GM18502 (cell line): ENCODE results near the gene TERT.

Experiments
- ATAC-seq: cut with Tn5 transposase; IDR thresholded peaks from one replicate; pipeline ENCODE4 v1.9.1; 2021; ENCODE audit warnings: mild to moderate bottlenecking; ENCODE audit not compliant: unreplicated experiment, poor library complexity

TERT gene

DNA sequence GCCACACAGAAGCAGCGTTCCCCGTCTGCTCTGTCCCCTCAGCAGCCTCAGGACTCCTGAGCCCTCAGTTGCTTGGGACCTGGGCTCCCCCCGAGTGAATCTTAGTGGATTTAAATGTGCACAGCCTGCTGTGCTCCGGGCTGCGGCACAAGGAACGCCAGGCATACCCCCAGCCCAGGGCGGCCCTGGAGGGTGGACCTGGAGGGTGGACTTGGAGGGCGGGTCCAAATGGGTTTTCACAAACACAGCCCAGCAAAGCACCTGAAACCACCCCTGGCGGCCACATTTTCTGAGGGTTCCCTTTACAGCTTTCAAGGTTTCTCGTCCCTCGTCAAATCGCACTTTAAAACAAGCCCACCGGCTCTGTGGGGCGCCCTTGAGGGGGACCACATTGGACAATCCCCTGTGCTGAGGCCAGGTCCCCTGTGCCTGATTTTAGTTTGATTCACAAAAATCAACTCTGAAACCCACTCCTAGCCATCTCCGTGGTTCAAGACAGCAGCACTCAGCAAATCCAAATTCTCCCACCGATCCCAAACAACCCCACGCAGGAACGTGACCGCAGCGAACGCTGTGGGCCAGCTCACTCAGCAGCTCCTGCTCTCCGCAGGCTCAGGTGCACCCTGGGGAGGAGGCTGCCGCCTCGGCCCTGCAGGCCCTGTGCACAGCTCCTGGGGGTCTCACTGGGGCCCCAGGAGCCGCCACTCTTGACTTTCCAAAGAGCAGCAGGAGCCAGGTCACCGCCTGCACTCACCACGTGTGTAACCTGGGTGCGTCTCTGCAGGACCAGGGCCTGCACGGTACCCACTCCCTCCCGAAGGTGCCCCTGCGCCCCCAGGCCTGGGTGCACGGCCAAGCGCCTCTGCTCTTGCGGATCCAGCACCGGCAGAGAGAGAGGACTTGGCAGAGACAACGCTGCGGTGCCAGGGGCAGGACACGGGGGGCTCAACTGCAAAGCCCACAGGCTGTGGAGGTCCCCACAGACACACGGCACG is 29.1 kb downstream of the TERT start:
- ATAC-seq, result no peak

DNA sequence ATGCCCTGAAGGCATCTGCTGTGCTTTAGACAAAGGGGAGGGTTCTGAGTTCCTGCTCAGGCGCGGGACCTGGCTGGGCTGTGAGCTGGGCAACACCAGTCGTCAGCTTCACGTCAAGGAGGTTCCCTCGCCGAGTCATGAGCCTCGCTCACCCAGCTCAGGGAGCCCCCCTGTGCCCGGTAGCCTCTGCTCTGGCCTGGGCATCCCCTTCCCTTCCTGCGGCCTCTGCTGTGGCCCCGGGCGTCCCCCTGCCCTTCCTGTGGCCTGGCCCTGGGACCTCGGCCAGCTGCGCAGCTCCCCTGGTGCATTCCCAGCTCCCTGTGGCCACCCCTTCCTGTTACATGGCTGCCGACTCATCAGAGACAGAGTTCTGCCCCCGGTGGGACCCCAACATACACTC is 29.8 kb downstream of the TERT start:
- no peak for ATAC-seq

DNA sequence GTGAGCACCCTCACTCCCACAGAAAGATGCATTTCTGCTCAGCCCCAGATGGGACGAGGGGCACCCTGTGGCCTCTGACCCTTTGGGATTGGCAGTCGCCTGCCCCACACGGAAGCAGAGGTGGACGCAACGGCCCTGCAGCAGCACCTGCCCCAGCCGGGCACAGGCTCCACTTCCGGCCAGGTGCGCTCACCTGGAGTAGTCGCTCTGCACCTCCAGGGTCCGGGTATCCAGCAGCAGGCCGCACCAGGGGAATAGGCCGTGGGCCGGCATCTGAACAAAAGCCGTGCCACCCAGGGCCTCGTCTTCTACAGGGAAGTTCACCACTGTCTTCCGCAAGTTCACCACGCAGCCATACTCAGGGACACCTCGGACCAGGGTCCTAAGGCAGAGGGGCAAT is 30.7 kb downstream of the TERT start:
- ATAC-seq, result no peak

DNA sequence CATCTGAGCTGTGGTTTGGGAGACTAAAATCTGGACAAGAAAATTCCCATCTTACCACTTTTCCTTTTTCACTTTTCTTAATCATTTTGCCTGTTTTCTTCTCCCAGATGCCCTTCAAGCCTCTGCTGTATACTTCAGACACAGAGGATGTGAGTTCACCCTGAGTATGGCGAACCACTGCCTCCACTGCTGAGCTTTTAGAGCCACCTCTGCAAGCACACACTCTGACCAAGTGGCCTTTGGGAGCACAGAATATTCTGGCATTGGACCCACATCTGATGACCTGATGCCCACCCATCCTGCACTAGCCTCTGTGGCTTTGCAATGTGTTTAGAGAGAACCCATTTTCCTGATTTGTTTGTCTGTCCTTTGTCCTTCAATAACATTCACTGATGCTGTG is 32.5 kb downstream of the TERT start:
- ATAC-seq, result no peak

DNA sequence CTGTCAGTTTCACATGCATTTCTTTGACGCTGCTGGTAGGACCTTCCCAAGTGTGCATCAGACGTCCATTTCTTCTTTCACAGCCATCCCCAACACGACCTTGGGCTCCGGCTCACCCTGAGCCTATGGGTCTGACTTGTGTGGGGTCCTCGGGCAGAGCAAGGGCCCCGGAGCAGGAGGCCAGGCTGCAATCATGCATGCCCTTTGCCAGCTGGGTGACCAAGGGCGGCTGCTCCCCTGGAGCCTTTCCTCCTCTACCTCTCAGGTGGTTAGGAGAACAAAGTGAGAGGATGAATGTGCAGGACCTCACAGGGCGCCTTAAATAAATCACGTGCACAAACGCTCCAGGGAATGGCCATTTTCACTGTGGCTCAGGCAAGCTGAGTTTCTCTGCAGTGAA is 33.2 kb downstream of the TERT start:
- ATAC-seq, result no peak

DNA sequence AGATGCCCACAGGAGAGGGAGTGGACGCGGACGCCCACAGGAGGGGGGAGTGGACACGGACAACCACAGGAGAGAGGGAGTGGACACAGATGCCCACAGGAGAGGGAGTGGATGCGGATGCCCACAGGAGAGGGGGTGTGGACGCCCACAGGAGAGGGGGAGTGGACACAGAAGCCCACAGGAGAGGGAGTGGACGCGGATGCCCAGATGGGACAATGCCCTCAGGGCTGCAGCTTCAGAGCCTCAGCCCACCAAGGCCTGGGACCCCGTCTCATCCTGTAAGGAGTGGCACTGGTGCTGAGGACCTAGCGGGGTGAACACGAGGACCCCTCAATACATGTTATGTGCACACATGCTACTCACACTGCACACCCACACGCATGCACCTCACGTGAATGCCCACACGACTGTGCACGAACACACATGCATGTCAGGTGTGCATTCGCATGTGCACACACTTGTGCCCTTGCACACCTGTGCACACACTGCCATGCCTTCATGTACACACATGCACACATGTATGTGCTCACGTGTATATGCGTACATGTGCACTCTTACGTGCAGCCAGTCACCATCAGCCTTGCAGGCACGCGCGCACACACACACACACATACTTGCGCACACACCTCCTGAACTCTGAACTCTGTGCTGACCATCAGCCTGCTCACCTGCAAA is 34.9 kb downstream of the TERT start:
- no peak for ATAC-seq

DNA sequence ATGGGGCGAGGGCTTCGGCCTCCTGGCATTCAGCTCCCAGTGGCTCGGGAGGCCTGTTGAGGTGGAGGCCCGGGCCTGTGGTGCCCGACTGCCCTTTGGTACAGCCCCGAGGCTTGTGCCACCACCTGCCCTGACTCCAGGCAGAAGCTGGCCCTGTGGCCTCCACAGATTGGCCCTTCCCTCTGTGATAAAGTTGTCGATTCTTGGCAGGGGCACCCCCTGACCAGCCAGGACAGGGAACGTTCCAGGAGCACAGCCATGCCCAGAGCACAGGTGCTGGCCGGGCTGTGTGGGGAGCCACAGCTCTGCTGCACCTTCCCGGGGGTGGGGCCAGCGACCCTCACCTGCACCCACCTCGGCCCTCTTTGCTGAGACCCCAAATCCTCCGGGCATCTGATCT is 37.0 kb downstream of the TERT start:
- no peak for ATAC-seq

DNA sequence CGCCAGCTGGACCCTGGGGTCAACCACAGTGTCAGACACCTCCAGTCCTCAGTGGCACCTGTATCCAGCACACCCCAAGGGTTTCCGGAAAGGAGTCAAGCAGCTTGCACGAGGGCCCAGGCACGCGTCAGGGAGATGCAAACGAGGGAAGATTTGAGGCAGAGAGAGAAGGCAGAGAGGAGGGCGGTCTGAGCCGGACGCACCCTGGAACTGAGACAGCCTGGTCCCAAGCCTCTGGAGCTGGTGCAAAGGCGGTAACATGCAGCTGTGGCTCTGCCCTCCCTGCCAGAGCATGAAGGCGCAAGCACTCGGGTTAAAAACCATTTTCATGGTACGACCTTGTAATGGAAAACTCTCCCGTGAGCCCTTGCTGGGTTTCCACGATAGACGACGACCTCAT is 37.5 kb downstream of the TERT start:
- ATAC-seq, result no peak

DNA sequence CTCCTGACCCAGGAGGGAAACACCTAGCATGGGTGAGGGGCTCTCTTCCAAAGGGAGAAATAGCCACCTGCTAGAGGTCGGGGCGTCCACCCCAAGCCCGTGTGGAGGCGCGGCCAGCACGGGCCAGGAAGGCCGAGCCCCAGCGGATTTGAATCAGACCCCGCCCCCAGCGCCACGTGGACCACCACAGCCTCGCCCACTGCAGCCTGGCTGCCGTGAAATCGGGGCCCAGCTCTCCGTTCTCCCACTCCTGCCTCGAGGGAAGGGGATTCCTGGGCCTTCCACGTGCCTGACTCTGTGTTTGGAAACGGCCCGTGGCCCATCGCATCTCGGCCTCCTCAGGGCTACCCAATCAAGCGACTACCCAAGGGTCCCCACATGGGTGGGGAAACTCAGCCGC is 38.1 kb downstream of the TERT start:
- no peak for ATAC-seq

DNA sequence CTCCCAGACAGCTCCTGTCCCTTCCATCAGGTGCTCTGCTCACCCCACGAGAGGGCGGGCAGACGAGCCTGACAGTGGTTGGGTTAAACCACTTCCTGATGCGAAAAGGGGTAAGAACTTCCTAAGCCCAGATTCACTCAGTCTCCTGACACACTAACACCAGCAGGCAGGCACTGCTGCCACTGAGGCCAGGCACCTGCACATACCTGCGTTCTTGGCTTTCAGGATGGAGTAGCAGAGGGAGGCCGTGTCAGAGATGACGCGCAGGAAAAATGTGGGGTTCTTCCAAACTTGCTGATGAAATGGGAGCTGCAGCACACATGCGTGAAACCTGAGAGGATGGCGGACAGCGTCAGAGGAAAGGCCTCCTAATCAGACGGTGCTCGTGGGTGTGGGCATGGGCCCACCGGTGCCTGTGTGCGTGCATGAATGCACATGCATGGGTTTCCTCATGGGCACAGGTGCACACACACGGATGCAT is 39.7 kb downstream of the TERT start:
- ATAC-seq, result no peak

DNA sequence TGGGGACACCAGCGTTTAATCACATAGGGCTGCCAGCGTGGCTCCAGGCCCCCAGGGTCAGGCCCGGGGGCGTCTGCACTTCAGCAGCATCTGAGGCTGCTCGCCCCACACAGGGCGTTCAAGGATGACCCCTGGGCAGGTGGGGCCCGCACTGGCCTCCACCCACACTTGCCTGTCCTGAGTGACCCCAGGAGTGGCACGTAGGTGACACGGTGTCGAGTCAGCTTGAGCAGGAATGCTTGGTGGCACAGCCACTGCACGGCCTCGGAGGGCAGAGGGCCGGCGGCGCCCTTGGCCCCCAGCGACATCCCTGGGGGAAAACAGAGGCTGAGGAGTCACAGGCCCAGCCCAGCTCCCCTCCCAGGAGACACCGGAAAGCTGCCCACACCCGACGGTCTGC is 40.7 kb downstream of the TERT start:
- no peak for ATAC-seq

DNA sequence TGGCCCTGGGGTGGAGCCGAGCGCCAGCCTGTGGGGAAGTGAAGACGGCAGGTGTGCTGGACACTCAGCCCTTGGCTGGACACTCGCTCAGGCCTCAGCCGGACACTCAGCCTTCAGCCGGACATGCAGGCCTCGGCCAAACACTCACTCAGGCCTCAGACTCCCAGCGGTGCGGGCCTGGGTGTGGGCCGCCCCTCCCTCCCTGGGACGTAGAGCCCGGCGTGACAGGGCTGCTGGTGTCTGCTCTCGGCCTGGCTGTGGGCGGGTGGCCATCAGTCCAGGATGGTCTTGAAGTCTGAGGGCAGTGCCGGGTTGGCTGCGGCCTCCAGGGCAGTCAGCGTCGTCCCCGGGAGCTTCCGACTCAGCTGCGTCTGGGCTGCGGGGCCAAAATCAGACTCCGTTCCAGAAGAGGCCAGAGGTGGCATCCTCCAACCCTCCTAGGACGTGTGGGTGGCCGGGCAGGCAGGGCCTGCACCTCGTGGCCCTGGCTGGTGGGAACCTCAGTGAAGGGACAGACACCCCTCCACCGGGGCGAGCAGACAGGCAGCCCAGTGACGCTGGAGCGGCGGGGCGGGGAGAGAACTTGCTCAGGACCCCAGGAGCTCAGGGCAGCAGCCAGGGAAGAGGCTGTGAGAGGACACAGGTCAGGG is 41.3 kb downstream of the TERT start:
- no peak for ATAC-seq

DNA sequence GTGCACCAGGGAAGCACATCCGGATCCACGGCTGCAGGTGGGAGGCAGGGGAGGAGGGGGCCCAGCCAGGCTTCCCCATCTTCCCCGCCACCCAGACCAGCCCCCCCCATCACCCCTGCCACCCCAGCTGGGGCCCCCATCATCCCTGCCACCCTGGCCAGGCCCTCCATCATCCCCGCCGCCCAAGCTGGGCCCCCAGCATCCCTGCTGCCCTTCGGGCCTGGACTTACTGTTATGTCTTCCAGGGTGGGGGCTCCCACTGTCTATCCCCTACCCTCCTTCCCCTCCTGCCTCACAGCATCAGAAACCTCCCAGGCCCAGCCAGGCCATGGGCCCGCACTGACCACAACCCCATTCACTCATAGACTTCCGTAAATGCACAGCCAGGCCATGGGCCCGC is 42.2 kb downstream of the TERT start:
- no peak for ATAC-seq

DNA sequence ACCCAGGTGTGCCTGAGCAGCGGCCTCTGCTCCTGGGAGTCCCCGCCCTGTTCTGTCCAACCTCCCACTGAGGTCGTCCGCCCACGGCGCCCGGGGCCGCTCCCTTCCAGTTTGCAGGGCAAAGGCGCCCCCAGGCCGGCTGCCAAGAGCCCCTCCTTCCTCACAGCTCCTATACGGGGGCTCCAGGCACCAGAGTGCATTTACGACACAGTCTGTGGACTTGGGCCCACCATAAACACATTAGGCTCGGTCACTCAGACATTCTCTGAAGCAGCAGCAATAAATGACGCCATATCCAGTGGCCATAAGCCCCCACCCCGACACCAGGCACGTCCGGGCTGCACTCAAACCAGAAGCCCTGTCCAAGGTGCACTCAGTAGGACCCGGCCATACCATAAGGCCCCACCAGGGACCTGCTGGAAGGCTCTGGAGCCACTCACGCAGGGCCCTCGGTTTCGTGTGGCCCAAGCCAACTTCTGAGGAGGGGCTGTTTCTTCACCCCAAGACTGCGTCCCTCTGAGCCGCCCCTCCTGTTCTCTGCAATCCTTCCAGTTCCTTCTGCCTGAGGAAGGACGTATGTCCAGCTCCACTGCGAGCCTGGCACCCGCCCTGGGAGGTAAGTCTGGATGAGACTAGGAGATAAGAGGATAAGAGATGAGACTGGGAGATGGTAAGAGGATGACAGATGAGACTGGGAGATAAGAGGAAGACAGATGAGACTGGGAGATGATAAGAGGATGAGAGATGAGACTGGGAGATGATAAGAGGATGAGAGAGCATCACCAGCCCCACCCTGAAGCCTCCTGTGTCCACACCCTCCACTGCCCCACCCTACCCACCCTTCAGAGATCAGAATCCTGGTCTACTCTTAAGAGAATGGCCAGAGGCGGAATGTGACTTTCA is 42.9 kb downstream of the TERT start:
- no peak for ATAC-seq

DNA sequence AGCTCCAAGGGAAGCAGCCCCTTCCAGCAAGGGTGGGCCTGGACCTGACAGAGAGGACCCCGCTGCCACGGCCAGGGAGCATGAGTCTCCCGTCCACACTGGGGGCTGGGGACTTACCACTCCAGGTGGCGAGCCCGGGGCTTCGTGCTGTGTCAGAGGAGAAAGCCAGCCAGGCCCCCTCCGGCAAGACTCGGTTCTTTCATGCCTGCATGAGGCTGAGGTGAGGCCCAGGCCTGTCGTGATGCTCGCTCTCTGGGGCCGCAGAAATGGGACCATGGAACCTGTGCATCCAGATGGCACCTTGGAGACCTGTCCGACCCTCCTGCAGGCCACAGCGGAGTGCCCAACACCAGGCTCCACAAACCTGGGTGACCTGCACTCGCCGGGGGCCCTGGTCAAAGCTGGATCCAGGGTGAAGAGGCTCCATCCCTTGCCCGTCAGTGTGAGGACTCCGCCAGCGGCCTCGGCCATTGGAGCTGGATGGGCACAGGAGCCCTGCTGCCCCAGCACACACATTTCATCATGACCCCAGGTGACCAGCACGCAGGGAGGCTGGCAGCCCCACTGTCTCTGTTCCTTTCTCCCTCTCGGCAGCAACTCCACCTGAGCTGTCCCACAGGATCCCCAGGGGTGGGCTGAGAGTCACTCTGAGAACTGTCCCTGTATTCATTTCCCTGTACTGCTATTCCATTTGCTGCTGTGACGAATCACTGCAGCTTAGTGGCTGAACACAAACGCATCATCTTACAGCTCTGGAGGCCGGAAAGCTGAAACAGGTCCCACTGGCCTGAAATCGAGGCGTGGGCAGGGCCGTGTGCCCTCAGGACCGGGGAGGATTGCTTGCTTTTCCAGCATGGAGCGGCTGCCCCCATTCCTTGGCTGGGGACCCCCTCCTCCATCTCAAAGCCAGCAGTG is 45.2 kb downstream of the TERT start:
- ATAC-seq, result no peak

DNA sequence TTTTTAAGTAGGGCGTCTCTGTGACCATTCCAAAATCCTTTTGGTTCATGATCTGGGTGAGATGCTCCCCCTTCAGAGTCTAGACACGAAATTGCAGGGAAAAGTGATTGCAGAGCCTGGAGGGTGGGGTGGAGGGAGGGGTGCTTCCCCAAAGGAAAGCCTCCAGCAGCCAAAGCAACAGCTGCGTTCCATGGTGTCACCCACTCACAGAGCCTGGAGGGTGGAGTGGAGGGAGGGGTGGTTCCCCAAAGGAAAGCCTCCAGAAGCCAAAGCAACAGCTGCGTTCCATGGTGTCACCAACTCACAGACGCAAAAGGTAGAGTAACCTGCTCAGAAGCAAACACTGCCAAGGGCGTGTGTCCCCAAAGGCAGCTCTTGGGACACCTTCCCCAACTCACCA is 47.1 kb downstream of the TERT start:
- ATAC-seq, result no peak

DNA sequence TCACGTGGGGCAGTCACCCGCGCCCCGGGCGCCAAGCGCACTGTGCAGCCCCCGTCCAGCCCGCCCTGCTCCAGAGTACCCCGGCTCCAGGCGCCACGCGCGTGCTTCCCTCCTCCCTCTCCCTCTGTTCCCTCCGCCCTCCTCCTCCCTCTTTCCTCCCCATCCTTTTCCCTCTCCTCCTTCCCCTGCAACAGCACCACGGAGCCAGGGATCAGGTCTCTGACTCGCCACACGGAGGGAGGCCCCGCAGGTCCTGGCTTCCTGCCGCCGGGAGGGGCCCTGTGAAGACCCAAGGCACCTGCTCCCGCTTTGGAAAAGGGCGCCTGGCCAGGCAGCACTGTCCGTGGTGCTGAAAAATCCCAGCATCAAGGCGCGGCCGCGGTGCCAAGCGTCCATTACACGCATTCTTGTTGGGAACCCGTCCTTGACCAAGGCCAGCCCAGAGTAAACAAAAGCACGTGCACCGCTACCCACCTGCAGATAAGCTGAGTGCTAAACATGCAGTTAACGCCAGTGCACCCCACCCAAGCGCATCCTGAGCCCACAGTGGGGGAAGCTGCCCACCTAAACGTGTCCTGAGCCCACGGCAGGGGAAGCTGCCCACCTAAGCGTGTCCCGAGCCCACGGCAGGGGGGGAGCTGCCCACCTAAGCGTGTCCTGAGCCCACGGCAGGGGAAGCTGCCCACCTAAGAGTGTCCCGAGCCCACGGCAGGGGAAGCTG is 48.0 kb downstream of the TERT start:
- no peak for ATAC-seq

DNA sequence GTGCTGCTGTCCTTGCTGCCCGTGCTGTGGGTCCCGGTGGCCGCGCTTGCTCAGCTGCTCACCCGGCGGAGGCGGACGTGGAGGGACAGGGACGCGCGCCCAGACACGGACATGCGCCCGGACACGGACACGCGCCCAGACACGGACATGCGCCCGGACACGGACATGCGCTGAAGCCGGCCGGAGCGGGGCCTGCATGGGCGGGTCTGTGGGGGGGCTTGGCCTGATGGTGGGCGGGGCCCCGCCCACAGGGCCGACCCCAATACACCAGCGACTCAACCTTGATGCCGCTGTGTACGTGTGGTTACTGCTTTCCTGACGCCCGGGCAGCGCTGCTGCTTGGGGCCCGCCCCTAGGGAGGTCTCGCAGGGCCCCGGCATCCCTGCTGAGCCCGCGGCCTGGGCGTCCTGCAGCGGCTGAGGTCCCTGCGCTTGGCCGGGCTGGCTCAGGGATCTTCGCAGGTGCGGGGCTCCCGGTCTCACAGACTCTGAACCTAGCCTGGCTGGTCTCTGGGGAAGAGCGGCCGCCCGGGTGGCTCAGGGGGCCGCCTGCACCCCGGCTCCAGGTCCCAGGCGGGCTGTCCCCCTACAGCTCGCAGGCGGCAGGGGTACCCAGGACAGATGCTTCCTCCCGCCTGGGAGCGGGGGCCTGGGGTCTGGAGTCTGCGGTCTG is 48.8 kb downstream of the TERT start:
- no peak for ATAC-seq
